NT2/D1 (cell line): Measurements from ENCODE around the gene HLA-DQA2.

ENCODE experiments used
- DNase-seq: peaks from one replicate; pipeline ENCODE4 v3.0.0-alpha.2; 2011; ENCODE audit warnings: low read depth, low spot score
- H3K27me3 ChIP-seq: 2 replicates; pipeline ENCODE4 v1.6.0; 2011; ENCODE audit warnings: mild to moderate bottlenecking; ENCODE audit not compliant: insufficient read length, insufficient read depth
- H3K36me3 ChIP-seq: 2 replicates; pipeline ENCODE4 v1.6.1; 2011; ENCODE audit warnings: mild to moderate bottlenecking, low read length, mixed read lengths; ENCODE audit not compliant: insufficient read depth, insufficient read length
- H3K4me1 ChIP-seq: 2 replicates; pipeline ENCODE4 v1.5.1; 2011; ENCODE audit not compliant: insufficient read depth, insufficient read length
- H3K4me3 ChIP-seq: 2 replicates; pipeline ENCODE4 v1.5.1; 2011; ENCODE audit warnings: low read depth; ENCODE audit not compliant: insufficient read length
- H3K9ac ChIP-seq: 2 replicates; pipeline ENCODE4 v1.6.0; 2011; ENCODE audit warnings: low read depth; ENCODE audit not compliant: insufficient read length
- H3K9me3 ChIP-seq: 2 replicates; pipeline ENCODE4 v1.5.1; 2011; ENCODE audit warnings: mild to moderate bottlenecking, low read length; ENCODE audit not compliant: insufficient read depth
- SUZ12 ChIP-seq: IDR thresholded peaks from 2 replicates; pipeline ENCODE4 v1.6.1; 2011; ENCODE audit not compliant: insufficient read length, insufficient read depth; ENCODE audit errors: extremely low read depth
- YY1 ChIP-seq: IDR thresholded peaks from 2 replicates; pipeline ENCODE4 v1.6.1; 2011; ENCODE audit not compliant: insufficient read length, insufficient read depth
- ZNF274 ChIP-seq: IDR thresholded peaks from 2 replicates; pipeline ENCODE4 v1.6.1; 2011; ENCODE audit warnings: mild to moderate bottlenecking, low read depth, low read length

The HLA-DQA2 gene

GRCh38 chr6:32759669-32760068, 18.5 kb downstream of the HLA-DQA2 start:
- H3K36me3 ChIP-seq: no peaks in the 10 kb centered on the region
- H3K4me3 ChIP-seq: no peak overlapping the region
- H3K9ac ChIP-seq: no peak overlapping the region
- no peaks in the 10 kb centered on the region for H3K9me3 ChIP-seq
- H3K27me3 ChIP-seq: peaks cover 4% of the 10 kb centered on the region
- TF ChIP-seq SUZ12 (no peak), YY1 (no peak), ZNF274 (no peak)
- no peaks in the 10 kb centered on the region for H3K4me1 ChIP-seq
- no peak for DNase-seq

- TF ChIP-seq YY1 (no peak), ZNF274 (no peak), SUZ12 (no peak)
- Histone ChIP-seq H3K9ac (no peak overlapping the region), H3K4me1 (no peaks in the 10 kb centered on the region), H3K27me3 (peaks cover 4% of the 10 kb centered on the region), H3K4me3 (no peak overlapping the region), H3K9me3 (no peaks in the 10 kb centered on the region), H3K36me3 (no peaks in the 10 kb centered on the region)
- no peak for DNase-seq
These were observed 19.9 kb downstream of the HLA-DQA2 start for GRCh38 chr6:32761072-32761471.

- Histone ChIP-seq H3K4me1 (no peaks in the 10 kb centered on the region), H3K27me3 (peaks cover 4% of the 10 kb centered on the region), H3K36me3 (no peaks in the 10 kb centered on the region), H3K9ac (no peak overlapping the region), H3K4me3 (no peak overlapping the region), H3K9me3 (no peaks in the 10 kb centered on the region)
- TF ChIP-seq ZNF274: no peak
- TF ChIP-seq YY1: no peak
- no peak for TF ChIP-seq SUZ12
- DNase-seq: no peak
These were observed 20.4 kb downstream of the HLA-DQA2 start for GRCh38 chr6:32761548-32761947.

GRCh38 chr6:32763421-32763820, 22.2 kb downstream of the HLA-DQA2 start, which contains the start of gene HLA-DQB2:
Gene HLA-DQB2, minus strand, starts transcription at chr6:32763532. Its CDS starts 62 bp downstream, at chr6:32763470.
- no peak for TF ChIP-seq SUZ12
- no peak for TF ChIP-seq ZNF274
- TF ChIP-seq YY1: no peak
- no peak for DNase-seq
- Histone ChIP-seq H3K4me1 (no peaks in the 10 kb centered on the region), H3K4me3 (no peak within 1 kb of the TSS), H3K36me3 (no peaks in the 10 kb centered on the region), H3K27me3 (peaks cover 4% of the 10 kb centered on the region), H3K9me3 (no peaks in the 10 kb centered on the region), H3K9ac (no peak within 1 kb of the TSS)

GRCh38 chr6:32764048-32764447, 22.9 kb downstream of the HLA-DQA2 start:
- Histone ChIP-seq H3K4me3 (no peak overlapping the region), H3K4me1 (no peaks in the 10 kb centered on the region), H3K9ac (no peak overlapping the region), H3K27me3 (peaks cover 4% of the 10 kb centered on the region), H3K9me3 (no peaks in the 10 kb centered on the region), H3K36me3 (no peaks in the 10 kb centered on the region)
- no peak for DNase-seq
- TF ChIP-seq SUZ12 (no peak), YY1 (no peak), ZNF274 (no peak)

GRCh38 chr6:32772656-32773055, 31.5 kb downstream of the HLA-DQA2 start:
- Histone ChIP-seq H3K9me3 (no peaks in the 10 kb centered on the region), H3K4me1 (no peaks in the 10 kb centered on the region), H3K27me3 (no peaks in the 10 kb centered on the region), H3K4me3 (no peak overlapping the region), H3K9ac (no peak overlapping the region), H3K36me3 (no peaks in the 10 kb centered on the region)
- TF ChIP-seq SUZ12 (no peak), ZNF274 (no peak), YY1 (no peak)
- DNase-seq: no peak

- Histone ChIP-seq H3K4me3 (no peak overlapping the region), H3K9me3 (no peaks in the 10 kb centered on the region), H3K4me1 (no peaks in the 10 kb centered on the region), H3K36me3 (no peaks in the 10 kb centered on the region), H3K27me3 (no peaks in the 10 kb centered on the region), H3K9ac (no peak overlapping the region)
- TF ChIP-seq SUZ12: no peak
- TF ChIP-seq ZNF274: no peak
- no peak for TF ChIP-seq YY1
- no peak for DNase-seq
These were observed 33.2 kb downstream of the HLA-DQA2 start for GRCh38 chr6:32774426-32774825.
